GM19468 (cell line): ENCODE measurements around the gene FPR1.
"Not testable (repeated sequence)": the region's sequence is repeated elsewhere in the genome, so short reads cannot be mapped to it uniquely, and the experiment has no call there.

Source experiments
- ATAC-seq: cut with Tn5 transposase; IDR thresholded peaks from one replicate; pipeline ENCODE4 v1.9.1; 2021; ENCODE audit warnings: mild to moderate bottlenecking, moderate library complexity, moderate number of reproducible peaks; ENCODE audit not compliant: unreplicated experiment; ENCODE audit errors: extremely low read depth

FPR1 gene

DNA sequence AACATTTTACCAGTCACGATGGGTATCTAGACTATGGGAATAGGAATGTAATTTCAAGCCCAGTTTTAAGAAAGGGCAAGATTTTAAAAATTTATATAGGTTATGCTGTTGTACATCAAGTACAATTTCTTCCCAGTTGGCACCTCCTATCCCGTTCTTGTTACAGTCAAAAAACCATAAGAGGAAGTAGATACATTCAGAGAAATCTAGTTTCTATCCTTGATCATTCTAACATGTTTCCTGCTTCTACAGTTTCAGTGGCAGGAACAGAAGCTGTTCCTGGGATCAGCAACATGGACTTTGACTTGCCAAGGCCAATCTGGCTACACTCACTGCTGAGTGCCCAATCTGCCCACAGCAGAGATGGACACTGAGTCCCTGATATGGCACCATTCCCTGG is 28.6 kb upstream of the FPR1 start:
- no peak for ATAC-seq

DNA sequence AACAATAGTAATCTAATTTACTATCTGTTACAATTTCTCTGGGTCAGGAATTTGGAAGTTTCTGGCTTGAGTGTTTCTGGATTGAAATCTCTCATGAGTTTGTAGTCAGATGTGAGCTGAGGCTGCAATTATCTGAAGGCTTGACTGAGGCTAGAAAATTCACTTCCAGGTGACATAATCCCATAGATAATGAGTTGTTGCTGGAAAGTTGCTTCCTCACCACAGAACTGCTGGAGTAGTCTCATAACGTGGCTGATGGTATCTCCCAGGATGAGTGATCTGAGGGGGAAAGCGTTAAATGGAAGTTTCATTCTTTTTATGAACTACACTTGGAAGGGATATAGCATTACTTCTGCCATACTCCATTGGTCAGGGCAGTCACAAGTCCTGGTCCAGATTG is 28.0 kb upstream of the FPR1 start:
- no peak for ATAC-seq

DNA sequence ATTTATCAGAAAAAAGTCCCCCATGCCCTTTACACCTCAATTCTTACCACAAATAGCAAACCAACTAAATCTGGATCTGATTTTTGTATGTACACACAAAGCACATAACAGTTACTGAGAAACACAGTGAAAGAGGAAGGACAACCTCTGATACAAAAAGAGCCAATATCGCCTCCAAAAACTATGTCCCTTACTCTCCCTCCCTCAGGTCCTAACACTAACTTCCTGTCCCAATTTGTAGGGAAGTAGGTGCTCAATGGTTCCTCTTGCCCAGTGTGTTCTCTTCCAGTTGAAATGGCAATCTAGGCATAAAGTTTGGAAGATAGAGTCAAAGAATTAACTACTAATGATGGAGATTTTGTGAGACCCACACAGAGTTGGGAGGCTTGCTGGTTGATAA is 27.5 kb upstream of the FPR1 start:
- ATAC-seq: no peak

DNA sequence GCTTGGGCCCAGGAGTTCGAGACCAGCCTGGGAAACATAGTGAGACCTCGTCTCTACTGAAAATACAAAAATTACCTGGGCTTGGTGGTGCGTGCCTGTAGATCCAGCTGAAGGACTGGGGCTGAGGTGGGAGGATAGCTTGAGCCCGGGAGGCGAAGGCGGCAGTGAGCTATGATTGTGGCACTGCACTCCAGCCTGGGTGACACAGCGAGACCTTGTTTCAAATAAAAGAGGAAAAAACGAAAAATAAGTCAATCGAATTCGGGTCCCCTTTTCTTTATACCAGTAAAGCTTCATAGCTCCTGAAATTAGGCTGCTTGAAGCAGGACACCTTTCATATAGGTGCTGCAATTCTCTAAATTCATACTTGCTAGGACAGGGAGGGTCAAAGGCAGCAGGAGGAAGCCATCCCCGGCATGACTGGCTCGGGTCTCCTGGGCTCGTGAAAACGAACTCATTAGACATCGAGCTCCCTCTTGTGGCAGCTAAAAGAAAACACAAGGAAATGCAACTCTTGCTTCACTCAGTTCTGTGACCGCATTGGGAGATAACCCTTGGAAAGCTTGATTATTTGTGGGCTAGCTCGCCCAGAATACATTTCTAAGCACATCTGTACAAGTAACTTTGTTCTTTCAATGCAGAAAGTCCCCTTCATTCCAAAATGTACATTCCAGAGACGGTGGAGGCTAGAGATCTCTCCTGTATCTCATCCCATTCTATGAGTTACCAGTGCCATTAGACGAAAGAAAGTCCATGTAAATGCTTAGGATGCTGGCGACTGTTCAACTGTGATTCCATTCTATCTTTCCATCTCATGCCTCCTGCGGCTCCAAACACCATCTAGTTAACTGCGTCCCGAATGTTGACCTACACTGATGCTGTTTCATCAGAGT is 26.1 kb upstream of the FPR1 start:
- ATAC-seq: no peak

DNA sequence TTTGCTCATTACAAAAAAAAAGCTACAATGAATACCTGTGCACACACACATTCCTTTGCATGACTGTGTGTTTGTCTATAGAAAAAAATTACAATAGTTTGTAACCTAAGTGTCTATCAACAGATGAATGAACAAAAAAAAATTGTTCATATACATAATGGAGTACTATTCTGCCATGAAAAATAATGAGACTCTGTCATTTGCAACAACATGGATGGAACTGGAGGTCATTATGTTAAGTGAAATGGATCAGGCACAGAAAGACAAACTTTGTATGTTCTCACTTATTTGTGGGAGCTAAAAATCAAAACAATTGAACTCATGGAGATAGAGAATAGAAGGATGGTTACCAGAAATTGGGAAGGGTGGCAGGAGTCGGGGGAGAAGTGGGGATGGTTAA is 24.9 kb upstream of the FPR1 start:
- ATAC-seq: not testable (repeated sequence)

DNA sequence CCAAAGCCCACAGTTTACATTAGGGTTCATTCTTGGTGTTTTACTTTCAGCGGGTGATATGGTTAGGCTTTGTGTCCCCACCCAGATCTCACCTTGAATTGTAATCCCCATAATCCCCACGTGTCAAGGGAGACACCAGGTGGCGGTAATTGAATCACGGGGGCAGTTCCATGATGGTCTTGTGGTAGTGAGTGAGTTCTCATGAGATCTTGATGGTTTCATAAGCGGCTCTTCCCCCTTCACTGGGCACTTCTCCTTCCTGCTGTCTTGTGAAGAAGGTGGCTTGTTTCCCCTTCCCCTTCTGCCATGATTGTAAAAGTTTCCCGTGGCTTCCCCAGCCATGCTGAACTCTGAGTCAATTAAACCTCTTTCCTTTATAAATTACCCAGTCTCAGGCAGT is 21.3 kb upstream of the FPR1 start:
- ATAC-seq: no peak

DNA sequence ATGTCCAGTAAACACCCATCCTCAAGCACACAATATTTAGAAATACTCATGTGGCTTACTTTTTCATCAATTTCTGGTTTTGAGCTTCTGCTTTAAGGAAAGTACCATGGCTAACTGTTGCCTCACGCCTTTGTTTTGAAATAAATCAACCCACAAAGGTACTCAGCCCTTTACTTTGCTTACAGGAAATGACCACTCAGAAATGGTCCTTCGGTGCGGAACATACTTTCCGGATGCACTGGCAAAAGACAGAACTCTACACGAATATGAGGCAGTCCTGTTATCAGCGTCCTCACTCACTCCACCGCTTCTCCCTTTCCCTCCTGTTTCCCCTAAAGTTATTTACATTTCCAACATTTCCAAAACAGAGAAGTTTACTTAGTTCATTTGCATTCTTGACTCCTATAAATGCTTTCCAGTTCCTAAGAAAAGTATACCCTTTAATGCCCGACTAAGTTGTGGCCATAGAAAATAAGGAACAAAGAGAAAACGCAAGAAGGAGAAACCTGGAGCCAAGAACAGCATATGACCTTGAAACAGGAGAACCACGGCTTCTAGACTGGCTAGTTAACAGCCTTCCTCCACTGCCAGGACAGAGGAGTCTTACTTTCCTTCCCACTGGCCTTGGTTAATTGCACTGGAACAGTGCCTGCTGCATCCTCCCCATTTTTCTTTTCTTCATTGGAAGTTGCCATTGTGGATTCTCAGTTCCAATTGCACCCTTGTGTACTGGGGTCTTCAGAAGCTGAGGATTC is 19.9 kb upstream of the FPR1 start:
- ATAC-seq: no peak

DNA sequence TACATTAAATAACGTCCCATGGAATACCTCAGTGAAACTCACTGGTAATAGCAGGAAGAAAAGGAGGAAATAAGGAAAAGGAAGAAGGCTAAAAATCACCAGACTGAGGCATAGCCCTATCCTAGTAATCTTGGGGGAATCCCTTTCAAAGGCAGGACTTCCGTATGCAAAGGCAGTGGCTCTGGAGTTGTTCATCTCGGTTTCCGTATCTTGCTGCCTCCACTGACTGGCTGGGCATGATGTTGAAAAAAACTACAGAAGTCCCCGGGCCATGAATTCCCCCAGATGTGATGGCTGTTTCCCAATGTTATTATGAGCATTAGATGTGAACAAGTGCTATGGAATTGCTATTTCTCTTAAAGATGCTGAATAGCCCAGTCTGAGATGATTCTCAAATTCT is 14.8 kb upstream of the FPR1 start:
- no peak for ATAC-seq

DNA sequence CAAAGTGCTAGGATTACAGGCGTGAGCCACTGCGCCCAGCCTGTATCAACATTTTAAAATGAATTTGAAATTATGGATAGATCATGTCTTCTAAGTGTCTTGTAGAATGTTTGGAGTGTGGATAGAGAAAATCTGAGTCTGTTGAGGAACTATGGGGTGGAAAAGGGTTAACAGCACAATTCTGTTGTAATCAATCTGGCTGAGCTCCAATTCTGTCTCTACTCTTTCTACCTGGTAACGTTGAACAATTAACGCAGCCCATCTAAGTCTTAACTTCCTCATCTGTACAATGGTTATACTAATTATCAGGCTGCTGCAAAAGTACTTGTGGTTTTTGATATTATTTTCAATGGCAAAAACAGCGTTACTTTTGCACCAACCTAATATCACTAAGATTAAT is 13.4 kb upstream of the FPR1 start:
- ATAC-seq: no peak

DNA sequence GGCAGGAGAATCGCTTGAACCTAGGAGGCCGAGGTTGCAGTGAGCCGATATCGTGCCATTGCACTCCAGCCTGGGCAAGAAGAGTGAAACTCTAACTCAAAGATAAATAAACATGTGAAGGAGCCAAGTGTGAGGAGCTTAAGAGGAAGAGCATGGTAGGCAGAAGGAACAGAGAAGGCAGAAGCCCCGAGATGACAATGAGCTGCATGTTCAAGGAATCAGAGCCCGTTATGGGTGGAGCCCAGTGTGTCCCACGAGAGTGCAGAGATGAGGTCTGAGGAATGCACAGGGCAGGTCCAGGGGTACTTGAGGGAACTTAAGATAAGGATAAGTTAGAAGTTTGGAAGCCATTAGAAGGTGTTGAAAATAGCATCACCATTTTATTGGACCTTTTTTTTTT is 10.0 kb upstream of the FPR1 start:
- no peak for ATAC-seq

DNA sequence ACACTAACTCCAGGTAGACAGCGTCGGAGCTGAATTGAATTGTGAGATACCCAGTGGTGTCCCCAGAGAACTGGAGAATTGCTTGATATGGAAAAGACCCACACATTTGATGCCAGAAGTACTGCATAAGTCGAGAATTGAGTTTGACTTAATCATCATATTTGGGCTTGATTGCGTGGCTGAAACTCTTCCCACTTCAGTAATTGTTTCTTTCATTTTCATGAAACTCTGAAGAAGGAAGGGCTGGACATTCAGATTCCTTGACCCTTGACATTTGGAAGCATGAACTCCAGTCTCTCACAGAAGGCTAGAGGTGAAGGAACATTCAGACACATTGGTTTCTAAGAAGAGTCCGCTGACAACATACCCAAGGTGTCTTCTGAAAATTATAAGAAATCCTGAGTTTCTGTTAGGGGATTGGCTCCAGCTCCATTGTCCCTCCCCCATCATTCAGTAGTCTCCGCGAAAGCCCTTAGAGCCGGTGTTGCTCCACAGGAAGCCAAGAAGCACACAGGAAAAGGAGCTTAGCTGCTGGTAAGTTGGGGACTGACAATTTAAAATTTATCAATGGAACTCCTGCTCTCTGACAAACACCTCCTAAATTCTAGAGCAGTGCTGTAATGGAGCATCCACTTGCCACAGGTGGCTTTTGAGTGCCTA is 9.1 kb upstream of the FPR1 start, which contains the start of gene FPR2:
Gene FPR2 (plus strand): TSS at position 484 of the 660 bp plus-strand sequence. CDS start 7,479 bp downstream, outside the sequence.
- no peak for ATAC-seq

DNA sequence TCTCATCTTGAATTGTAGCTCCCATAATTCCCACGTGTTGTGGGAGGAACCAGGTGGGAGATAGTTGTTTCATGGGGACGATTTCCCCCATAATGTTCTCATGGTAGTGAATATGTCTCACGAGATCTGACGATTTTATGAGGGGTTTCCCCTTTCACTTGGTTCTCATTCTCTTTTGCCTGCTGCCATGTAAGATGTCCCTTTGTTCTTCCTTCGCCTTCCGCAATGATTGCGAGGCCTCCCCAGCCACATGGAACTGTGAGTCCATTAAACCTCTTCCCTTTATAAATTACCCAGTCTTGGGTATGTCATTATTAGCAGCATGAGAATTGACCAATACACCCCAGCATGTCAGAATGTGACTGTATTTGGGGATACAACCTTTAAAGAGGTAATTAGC is 3.9 kb upstream of the FPR1 start:
- ATAC-seq: no peak

DNA sequence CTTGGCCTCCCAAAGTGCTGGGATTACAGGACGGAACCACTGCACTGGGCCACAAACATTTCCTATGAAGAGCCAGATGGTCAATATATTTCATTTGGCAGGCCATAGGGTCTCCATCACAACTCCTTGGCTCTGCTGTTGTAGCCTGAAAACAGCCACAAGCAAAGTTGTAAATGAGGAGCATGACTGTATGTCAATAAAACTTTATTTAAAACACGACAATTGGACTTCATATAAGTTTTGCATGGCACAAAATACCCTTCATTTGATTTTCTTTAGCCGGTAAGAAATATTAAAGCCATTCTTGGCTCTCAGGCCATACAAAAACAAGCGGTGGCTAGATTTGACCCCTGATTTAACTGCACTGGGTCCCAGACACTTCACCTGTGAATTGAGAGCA is 3.1 kb upstream of the FPR1 start:
- no peak for ATAC-seq

DNA sequence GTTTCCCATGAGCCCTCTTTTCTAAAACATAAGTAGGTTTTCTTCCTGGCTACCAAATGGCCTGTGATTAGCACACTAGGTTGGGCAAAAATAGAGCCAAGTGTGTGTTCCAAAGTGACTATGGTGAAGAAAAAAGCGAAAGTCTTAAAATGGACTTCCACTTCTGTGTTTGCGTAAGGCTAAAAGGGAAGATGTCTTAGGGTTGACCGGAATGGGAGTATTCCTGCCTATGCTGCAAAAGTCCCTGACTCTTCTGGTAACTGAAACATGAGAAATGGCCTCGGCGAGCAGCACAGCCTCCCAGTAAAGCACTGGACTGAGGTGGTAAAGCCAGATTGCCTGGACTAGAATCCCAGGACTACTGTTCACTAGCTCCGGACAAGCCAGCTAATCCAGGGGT is 2.4 kb upstream of the FPR1 start:
- no peak for ATAC-seq

DNA sequence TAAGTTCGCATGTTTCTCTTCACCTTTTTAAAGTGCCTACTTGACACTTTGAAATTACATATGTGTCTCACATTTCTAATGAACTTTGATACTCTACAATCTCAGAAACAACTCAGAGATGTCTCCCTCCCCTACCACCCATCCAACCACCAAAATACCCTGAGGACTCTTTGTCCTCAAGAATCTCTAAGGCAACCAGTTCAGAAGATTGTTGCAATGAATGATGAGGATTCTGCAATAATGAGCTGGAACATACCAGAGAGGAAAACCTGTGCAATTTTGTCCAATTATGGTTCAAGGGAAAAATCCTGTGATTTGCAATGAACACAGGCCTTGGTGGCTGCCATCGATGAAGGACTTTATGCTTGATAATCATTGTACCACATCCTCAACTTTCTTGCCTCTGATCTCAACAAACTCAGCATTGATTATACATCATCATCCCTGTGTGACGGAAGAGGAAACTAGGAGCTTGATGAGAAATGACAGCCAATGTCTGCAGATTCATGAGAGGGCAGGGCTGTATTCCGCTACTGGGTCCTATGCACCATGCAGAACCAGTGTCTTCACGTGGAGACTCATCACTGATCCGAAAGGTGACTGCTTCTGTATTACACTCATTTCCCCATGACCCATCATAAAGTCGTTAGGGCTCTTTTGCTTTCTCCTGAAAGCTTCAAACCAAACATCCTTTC is 1.1 kb downstream of the FPR1 start:
- no peak for ATAC-seq

DNA sequence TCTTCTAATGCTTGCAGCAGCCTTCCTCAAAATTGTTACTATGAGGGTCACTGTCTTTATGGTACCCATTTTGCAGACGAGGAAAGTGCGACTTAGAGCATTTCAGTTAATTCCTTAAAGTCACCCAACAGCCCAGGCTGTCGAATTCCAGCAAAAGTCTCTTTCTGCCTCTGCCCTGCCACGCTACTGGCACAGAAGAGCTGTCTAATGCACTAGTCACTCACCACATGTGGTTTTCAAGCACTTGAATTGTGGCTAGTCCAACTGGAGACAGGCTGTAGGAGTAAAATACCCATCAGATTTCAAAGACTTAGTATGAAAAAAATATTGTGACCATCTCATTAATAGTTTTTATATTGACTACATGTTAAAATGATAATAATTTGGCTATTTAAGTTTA is 1.7 kb downstream of the FPR1 start:
- ATAC-seq: no peak

DNA sequence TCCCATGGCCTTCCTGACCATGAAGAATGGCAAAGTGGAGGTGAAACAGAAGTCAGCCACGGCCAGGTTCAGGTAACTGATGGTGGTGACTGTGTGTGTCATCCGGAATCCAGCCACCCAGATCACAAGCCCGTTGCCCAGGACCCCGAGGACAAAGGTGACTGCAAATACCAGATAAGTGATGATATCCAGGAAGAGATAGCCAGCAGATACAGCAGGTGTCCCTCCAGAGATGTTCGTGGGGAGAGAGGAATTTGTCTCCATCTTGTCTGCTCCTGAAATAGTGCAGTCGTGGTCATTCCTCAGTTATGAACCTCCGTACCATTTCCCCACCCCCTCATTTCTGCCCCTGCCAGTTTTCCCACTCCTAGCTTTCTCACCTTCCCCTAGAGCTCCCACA is 4.9 kb downstream of the FPR1 start:
- ATAC-seq: no peak

DNA sequence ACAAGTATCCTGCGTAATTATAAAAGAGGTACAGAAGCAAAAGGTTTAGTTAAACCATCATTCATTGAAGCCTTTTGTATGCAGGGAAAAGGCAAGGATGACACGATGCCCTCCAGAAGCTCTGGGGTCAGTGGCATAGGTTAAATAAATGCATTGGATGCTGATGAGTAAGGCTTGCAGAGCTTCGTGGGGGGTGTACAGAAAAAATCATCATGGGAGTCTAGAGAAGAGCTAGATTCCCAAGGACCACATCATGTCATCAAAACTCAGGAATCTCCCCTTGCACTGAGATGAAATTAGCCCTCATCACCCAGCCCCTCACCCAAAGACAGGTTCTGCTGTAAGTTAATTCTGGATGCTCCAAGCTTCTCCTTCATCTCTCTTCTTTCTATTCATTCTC is 8.3 kb downstream of the FPR1 start:
- no peak for ATAC-seq

DNA sequence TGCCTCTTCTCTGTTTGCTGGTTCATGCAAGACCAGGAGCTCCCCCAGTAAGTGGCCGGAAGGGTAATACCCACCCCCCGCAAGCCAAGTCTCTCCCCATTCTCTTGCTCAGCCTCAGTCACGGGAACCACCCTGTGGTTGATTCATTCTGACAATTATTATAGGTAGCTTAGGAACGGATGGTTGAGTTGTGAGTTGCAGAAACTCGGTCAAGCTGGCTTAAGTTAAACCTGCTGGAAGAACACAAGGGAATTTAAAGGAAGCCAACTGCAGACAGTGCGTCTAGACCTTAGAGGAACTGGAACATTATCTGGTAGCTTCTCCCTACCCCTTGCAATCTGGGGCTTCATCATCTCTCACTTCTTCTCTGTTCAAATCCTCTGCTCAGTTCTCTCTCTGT is 8.9 kb downstream of the FPR1 start:
- ATAC-seq: no peak

DNA sequence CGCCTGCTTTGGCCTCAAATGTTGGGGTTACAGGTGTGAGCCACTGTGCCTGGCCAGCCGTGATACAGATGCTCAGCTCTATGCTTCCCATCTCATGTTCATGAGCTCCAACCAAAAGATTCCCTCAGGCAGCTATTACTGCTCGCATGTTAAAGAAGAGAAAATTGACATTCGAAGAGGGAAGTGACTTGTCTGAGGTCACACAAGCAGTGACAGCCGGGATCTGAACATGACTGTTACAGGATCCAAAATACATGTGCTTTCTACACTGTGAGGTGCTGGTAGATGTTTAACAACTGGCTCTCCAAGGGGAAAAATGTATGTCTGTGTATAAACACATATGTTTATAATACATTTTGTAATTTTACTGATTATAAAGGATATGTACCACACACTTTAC is 11.3 kb downstream of the FPR1 start:
- no peak for ATAC-seq
